ENCODE measurements around the gene KLHL11.

- no peak for TF ChIP-seq L3MBTL2 (conservative IDR thresholded peaks at IDR 0.05)
- TF ChIP-seq HDGF (IDR thresholded peaks at IDR 0.05; ENCODE audit: borderline replicate concordance), result no peak
- TF ChIP-seq BHLHE40 (IDR thresholded peaks at IDR 0.05; ENCODE audit: borderline replicate concordance), result no peak
- TF ChIP-seq NFRKB (IDR thresholded peaks at IDR 0.05), result no peak
- no peak for TF ChIP-seq FOXM1 (IDR thresholded peaks at IDR 0.05; ENCODE audit: borderline replicate concordance)
- no peak for TF ChIP-seq ZNF384 (IDR thresholded peaks at IDR 0.05)
- TF ChIP-seq FOXK2 (IDR thresholded peaks at IDR 0.05), result no peak
- TF ChIP-seq LEF1 (IDR thresholded peaks at IDR 0.05; ENCODE audit: borderline replicate concordance), result no peak
Observed at GRCh38 chr17:41910701-41911391, 45.6 kb upstream of the KLHL11 start.

Measured in HEK293T (cell line).